ENCODE results near the gene ABCG4. TPM values are rescaled to one million over a fixed set of nuclear protein-coding genes. Genes with fewer than 3 reads are reported as not detected.
"Not testable (repeated sequence)": the region's sequence is repeated elsewhere in the genome, so short reads cannot be mapped to it uniquely, and the experiment has no call there.

ABCG4 gene
- not detected for polyA plus RNA-seq (ENCODE audit: low read depth in 6 of 6)

DNA sequence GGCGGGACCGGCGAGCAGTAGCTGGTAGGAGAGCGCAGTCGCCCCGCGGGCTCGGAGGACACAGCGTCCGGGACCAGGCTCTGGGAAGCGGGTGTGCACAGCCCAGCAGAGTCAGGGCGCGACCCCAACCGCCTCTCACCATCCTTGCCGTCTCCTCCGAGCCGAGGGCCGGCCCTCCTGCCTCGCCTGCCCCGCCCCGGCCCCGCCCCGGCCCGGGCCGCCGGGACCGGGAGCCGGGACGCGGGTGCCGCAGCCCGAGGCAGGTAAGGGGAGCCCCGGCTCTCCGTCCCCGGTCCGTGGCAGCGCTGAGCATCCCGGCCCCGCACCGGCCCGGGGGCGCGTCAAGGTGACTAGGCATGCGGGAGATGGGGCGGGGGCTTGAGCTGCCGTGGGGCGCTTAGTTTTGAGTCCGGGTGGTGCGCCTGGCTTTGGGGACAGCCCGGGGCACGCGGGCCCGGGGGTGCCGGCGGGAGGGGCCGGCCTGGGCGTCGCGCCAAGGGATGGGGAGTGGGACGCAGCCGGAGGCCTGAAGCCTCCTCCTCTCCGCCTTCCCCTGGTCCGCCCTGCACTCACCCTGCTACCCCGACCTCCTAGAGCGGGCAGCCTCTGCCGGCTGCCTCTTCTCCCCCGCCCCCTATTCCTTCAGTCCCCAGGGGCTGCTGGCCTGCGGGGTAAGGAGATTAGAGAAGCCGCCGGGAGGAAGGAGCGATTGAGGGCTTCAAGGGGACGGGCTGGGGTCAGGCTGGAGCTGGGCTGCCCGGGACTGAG lies at the start of gene ABCG4:
Gene ABCG4 (plus strand): TSS at position 35 of the 768 bp plus-strand sequence. CDS start 914 bp downstream, outside the sequence.
- Mint-ChIP-seq H3K4me1 (peaks cover 12 to 17% (median 16%) of the 10 kb centered on the region in 3 donors), H3K36me3 (no peaks in the 10 kb centered on the region), H3K27ac (no peak within 1 kb of the TSS), H3K27me3 (peaks cover 53 to 81% (median 64%) of the 10 kb centered on the region in 3 donors), H3K9me3 (peaks cover 0 to 3% (median 0%) of the 10 kb centered on the region in 7 donors), H3K4me3 (peak within 1 kb of the TSS; percentile 72 to 94 (median 80))
- DNase-seq (peak; percentile 6), ATAC-seq (ENCODE audit: low read depth in 2 of 2) (peak; percentile 41 to 57)

DNA sequence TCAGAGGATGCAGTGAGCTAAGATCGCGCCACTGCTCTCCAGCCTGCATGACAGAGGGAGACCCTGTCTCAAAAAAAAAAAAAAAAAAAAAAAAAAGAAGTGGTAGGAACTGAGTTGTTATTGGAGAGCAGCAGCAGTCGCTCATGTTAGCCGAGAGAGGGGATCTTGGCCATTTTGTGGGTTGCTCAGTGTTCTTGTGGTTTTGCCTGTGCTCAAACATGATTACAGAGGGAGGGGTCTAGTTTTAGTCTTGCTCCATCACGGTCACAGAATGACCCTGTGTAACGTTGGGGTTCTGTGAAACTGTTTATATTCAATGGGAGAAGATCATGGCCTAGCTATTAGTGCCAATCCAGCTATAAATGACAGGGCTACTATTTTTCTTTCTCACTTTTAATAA lies 49.1 kb upstream of the ABCG4 start:
- no peak for ATAC-seq (ENCODE audit: low read depth in 2 of 2)

DNA sequence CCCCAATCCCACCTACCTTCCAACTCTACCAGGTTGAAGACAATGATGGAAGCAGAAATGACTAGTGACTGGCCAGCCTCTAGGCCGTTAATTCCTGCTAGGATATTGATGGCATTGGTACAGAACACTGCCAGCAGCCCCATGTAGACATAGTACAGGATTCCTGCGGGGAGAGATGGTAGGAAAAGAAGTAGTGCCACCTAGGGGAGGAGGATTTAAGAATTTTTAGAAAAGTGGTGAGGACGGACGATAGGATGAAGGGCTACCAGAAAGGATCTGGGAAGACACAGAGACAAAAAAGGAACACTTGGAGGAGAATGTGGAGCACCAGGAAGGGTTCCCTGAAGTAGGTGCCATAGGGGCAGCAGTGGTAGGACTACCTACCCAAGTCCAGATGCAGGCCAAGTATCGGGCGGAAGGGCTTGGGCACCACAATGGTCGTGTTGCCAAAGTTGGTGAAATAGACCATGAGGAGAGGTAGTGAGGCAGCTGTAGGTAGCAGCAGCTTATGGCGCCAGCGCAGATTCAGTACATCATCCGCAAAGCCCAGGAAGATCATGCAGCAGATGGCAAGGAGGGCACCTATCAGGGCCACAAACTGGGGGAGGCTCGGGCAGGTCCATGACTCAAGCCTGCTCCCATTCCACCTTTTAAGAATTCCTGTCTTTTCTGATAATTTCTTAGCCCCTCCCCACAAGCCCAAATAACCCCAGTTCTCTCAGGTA lies 48.4 kb upstream of the ABCG4 start:
- H3K36me3 Mint-ChIP-seq, result peaks cover 7 to 16% of the 10 kb centered on the region in 2 donors
- no peaks in the 10 kb centered on the region for H3K9me3 Mint-ChIP-seq
- H3K4me1 Mint-ChIP-seq, result peaks cover 40 to 64% (median 53%) of the 10 kb centered on the region in 3 donors
- ATAC-seq (ENCODE audit: low read depth in 2 of 2) (no peak), DNase-seq (no peak)
- H3K27ac Mint-ChIP-seq, result peak overlapping the region in 2 of 6 donors; percentile 80 to 82
- H3K4me3 Mint-ChIP-seq, result peak overlapping the region; percentile 87 to 100 (median 96)
- H3K27me3 Mint-ChIP-seq, result no peaks in the 10 kb centered on the region

More for the DNA sequence above, 49.1 kb upstream of the ABCG4 start:
- Mint-ChIP-seq H3K36me3 (peaks cover 7 to 16% of the 10 kb centered on the region in 2 donors), H3K4me1 (peaks cover 38 to 65% (median 53%) of the 10 kb centered on the region in 3 donors), H3K4me3 (peak overlapping the region in 7 of 8 donors; percentile 32 to 97 (median 94)), H3K27me3 (no peaks in the 10 kb centered on the region), H3K27ac (peak overlapping the region in 1 of 6 donors; percentile 82), H3K9me3 (no peaks in the 10 kb centered on the region)
- no peak for DNase-seq

DNA sequence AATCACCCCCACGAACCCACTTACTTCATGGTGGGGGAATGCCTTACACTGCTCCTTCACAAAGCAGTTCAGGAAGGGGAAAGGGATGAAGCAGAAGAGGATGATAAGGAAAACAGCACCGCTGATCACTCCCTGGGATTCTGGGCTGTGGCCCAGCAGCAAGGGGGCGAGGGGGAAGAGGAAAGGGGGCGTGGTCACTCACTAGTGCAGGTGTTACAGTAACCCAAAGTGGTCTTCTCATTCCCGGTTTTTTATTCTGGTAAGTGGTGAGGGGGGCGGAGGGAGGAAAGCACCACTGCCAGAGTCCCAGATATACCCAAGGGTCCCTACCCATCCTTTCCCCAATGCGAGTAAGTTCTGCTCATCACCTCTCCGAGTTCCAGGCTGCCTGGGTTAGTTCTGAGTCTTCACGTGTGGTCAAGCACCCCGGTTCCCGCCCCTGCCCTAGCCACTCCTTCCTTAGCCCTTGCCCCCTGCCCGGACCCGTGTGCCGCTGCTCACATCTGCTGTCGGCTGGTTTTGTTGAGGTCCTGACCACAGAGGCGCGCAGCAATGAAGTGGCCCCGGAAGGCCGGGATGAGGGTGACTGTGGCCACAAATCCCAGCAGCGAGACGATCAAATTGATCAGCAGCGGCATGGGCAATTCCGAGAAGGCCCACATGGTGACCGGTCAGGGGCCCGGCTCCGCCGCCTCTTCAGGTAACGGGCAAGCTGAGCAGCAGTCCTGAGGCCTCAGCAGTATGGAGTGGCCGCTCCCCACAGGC lies 47.7 kb upstream of the ABCG4 start:
- DNase-seq (no peak), ATAC-seq (ENCODE audit: low read depth in 2 of 2) (no peak)
- H3K4me1 Mint-ChIP-seq, result peaks cover 40 to 61% (median 54%) of the 10 kb centered on the region in 3 donors
- peak overlapping the region; percentile 87 to 100 (median 96) for H3K4me3 Mint-ChIP-seq
- H3K27ac Mint-ChIP-seq, result peak overlapping the region in 5 of 6 donors; percentile 95 to 99 (median 98)
- H3K9me3 Mint-ChIP-seq, result no peaks in the 10 kb centered on the region
- H3K27me3 Mint-ChIP-seq, result no peaks in the 10 kb centered on the region
- H3K36me3 Mint-ChIP-seq, result peaks cover 7 to 16% of the 10 kb centered on the region in 2 donors

DNA sequence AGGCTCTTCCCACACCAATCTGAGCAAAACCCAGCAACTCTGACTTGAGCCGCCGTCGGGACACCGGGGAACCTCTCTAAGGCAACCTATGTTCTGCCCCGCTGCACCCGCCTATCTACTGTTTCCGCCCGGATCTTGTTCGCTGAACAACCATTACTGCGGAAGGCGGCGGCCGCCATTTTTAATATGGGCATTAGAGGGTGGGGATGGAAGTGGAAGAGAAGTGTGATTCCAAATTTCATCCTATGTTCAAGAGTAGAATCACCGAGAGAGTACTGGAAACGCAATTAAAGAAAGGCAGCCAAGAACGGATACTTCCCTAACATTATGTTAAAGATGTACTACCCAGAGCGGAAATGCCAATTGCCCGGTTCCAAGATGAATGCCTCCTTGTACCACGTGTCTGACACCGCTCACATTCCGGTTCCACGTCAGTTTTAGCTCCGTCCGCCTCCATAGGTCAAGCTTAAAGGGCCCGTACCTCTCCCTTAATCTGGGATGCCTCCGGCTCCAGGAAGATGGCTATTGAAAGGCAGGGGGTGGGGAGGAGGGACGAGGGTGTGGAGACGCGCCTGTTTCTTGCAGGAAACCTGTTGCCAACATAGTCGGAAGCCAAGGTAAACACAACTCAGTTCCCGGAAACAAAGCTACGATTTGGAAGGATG lies 47.0 kb upstream of the ABCG4 start, which contains the start of gene DPAGT1:
Gene DPAGT1 (minus strand): TSS at position 95 of the 665 bp plus-strand sequence. CDS start 198 bp downstream, outside the sequence.
- Mint-ChIP-seq H3K27me3 (no peaks in the 10 kb centered on the region), H3K27ac (peak within 1 kb of the TSS; percentile 95 to 99 (median 98)), H3K9me3 (no peaks in the 10 kb centered on the region), H3K36me3 (peaks cover 7 to 16% of the 10 kb centered on the region in 2 donors), H3K4me1 (peaks cover 43 to 61% (median 56%) of the 10 kb centered on the region in 3 donors), H3K4me3 (peak within 1 kb of the TSS; percentile 87 to 100 (median 96))
- ATAC-seq (ENCODE audit: low read depth in 2 of 2), result peak; percentile 86 to 89
- DNase-seq, result peak; percentile 80

DNA sequence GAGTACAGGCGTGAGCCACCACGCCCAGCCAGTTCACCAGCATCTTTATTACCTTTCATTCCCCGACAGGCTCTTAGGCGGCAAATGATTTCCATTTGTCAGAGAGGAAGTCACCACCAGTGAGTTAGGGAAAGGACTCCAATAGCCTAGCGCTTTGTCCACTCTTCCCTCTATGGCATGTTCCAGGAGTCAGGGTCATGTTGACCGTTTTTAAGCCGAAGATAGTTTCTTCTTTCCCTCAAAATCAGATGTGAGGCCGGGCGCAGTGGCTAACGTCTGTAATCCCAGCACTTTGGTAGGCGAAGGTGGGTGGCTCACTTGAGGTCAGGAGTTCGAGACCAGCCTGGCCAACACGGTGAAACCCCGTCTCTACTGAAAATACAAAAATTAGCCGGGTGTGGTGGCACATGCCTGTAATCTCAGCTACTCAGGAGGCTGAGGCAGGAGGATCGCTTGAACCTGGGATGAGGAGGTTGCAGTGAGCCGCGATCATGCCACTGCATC lies 45.6 kb upstream of the ABCG4 start:
- Mint-ChIP-seq H3K27ac (peak overlapping the region in 2 of 6 donors; percentile 34 to 47), H3K4me1 (peaks cover 41 to 51% (median 50%) of the 10 kb centered on the region in 3 donors), H3K4me3 (peak overlapping the region; percentile 74 to 100 (median 96))
- H3K27me3 Mint-ChIP-seq; DNase-seq; H3K9me3 Mint-ChIP-seq; ATAC-seq (ENCODE audit: low read depth in 2 of 2); H3K36me3 Mint-ChIP-seq: not testable (repeated sequence)

DNA sequence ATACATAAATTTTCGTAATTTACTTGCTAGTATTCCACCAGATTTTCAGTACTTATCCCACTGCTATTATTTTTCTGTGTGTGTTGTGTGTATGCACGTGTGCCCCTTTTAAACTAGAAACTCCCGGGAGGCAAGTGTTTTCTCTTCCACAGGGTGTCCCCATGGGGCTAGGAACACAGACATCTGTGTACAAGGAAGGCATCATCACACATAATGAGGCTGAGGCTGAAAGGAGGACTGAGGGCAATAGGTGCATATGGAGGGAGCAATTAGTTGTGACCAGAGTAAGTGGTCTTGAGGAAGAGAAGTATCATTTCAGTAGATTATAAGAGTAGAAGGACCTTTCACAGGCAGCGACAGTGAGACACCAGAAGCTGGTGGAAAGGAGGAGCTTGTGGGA lies 45.1 kb upstream of the ABCG4 start:
- DNase-seq (no peak), ATAC-seq (ENCODE audit: low read depth in 2 of 2) (no peak)
- H3K4me1 Mint-ChIP-seq, result peaks cover 45 to 55% (median 50%) of the 10 kb centered on the region in 3 donors
- H3K9me3 Mint-ChIP-seq, result no peaks in the 10 kb centered on the region
- H3K27me3 Mint-ChIP-seq, result no peaks in the 10 kb centered on the region
- H3K4me3 Mint-ChIP-seq, result peak overlapping the region in 7 of 8 donors; percentile 61 to 94 (median 78)
- H3K27ac Mint-ChIP-seq, result peak overlapping the region in 3 of 6 donors; percentile 54 to 86 (median 66)
- peaks cover 0 to under 1% of the 10 kb centered on the region in 2 donors for H3K36me3 Mint-ChIP-seq

DNA sequence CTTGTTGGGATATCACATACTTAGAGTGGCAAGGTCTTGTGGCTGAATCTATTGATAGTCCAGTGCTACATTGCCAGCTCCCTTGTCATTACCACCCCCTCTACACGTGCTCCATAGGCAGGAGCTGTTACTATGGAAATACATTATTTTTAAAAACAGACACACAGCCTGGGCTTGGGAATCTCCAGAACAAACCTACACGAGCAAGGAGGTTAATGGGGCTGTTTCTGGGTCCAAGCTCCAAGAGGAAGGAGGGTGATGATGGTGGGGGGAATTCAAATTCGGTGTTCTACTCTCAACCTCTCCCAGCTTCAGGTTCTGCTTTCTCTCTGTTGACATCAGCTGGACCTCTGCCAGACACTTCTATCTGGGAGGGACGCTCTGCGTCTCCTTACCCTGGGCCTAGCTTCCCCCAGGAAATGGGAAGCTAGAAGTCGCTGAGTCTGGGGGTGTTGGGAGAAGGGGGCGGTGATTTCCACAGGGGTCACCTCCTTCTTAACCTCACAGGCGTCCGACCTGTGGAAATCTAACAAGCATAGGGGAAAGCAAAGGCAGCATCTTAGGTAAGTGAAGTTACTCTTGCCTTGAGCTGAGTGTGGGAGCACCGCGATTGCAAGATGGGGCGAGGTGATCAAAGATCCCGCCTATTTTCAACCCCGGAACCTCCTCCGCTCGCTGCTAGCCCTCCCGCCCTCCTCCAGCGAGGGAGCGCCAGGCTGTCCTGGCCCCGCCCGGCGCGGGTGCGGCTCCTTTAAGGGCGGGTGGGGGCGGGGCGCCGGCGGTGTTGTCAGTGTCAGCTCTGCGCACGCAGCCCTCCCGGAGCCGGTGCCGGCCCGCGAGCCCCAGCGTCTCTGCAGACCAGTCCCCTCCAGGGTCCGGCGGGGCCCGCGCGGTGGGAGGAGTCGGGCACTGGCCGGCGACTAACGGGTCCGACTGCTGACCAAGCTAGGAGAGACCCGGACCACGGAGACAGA lies 42.0 kb upstream of the ABCG4 start, which contains the start of gene C2CD2L:
Gene C2CD2L (plus strand): TSS at position 781 of the 974 bp plus-strand sequence. CDS start 398 bp downstream, outside the sequence.
- Mint-ChIP-seq H3K4me1 (peaks cover 32 to 54% (median 39%) of the 10 kb centered on the region in 3 donors), H3K27me3 (no peaks in the 10 kb centered on the region), H3K9me3 (no peaks in the 10 kb centered on the region), H3K27ac (peak within 1 kb of the TSS; percentile 75 to 97 (median 96)), H3K4me3 (peak within 1 kb of the TSS; percentile 88 to 96 (median 94)), H3K36me3 (peaks cover 5 to 6% of the 10 kb centered on the region in 2 donors)
- peak; percentile 80 for DNase-seq
- peak; percentile 88 to 89 for ATAC-seq (ENCODE audit: low read depth in 2 of 2)

DNA sequence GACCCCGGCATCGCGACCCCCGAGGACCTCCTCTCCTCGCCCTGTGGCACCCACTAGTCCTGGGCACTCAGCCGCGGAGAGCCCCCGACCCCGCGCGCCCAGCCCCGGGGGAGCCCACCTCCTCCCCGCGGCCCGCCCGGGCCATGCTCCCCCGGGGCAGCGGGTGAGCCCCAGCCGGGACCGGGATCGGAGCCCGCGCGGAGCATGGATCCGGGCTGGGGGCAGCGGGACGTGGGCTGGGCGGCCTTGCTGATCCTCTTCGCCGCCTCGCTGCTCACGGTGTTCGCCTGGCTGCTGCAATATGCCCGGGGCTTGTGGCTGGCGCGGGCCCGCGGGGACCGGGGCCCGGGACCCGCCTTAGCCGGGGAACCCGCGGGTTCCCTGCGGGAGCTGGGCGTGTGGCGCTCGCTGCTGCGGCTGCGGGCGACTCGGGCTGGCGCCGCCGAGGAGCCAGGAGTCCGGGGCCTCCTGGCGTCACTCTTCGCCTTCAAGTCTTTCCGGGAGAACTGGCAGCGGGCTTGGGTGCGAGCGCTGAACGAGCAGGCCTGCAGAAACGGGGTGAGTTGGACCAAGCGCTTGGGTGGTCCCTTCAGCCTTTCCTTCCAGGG lies 41.2 kb upstream of the ABCG4 start:
- no peak for DNase-seq
- H3K9me3 Mint-ChIP-seq, result no peaks in the 10 kb centered on the region
- H3K27me3 Mint-ChIP-seq, result no peaks in the 10 kb centered on the region
- peak overlapping the region in 2 of 6 donors; percentile 36 to 42 for H3K27ac Mint-ChIP-seq
- peaks cover 6 to 10% of the 10 kb centered on the region in 2 donors for H3K36me3 Mint-ChIP-seq
- peak overlapping the region; percentile 88 to 96 (median 92) for H3K4me3 Mint-ChIP-seq
- peak; percentile 9 to 13 for ATAC-seq (ENCODE audit: low read depth in 2 of 2)
- peaks cover 32 to 48% (median 33%) of the 10 kb centered on the region in 3 donors for H3K4me1 Mint-ChIP-seq

DNA sequence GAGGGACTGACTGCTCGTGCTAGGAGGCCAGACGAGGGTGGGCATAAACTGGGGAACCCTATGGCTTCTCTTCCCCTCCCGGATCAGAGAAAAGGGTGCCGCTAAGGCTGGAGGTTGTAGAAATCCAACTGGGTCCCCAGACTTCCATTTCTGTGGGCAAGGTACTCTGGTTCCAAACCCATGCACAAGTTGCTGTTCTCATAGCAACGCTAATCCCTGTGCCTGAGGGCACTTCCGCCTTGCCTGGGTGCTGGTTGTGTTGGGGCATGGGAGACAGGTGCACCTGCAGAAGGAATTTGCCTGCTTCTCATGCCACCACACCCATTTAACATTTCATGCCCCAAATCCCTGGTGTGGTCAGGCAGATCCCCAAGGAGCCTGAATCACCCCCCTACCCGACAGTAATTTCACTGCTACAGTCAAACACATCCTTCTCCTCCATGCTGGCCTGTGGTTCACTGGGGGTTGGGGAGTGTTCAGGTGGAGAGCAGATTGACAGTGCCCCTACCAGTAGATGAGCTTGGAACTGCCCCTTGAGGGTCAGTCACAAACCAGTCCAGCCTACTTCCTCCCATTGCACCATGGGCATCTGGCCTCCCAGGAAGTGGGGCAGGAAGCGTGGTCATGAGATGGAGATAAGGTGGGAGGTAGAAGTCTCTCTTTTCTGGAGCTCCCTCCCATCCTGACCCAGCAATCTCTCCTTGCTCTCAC lies 40.6 kb upstream of the ABCG4 start:
- Mint-ChIP-seq H3K4me3 (peak overlapping the region; percentile 78 to 93 (median 88)), H3K27me3 (no peaks in the 10 kb centered on the region), H3K9me3 (no peaks in the 10 kb centered on the region), H3K27ac (peak overlapping the region in 3 of 6 donors; percentile 36 to 82 (median 64)), H3K36me3 (peaks cover 6 to 10% of the 10 kb centered on the region in 2 donors), H3K4me1 (peaks cover 32 to 44% (median 33%) of the 10 kb centered on the region in 3 donors)
- ATAC-seq (ENCODE audit: low read depth in 2 of 2) (no peak), DNase-seq (no peak)
